Keratinocyte (primary cell): Measurements from ENCODE around the gene GABRD. TPM values are rescaled to one million over a fixed set of nuclear protein-coding genes. Genes with fewer than 3 reads are reported as not detected.

Experiments
- DNase-seq: peaks from one replicate; pipeline ENCODE4 v3.0.0-alpha.2; 2011; ENCODE audit warnings: low read depth, missing footprints, low spot score
- FAIRE-seq: peaks from 2 replicates; lab custom pipeline; 2011; peaks lifted over from hg19 to GRCh38; lab: Jason Lieb, UNC
- H2AFZ ChIP-seq: 2 replicates; pipeline ENCODE4 v1.6.0; 2012; ENCODE audit warnings: low read length, control low read depth, inconsistent platforms; ENCODE audit not compliant: control insufficient read depth
- H3K27ac ChIP-seq: 2 replicates; pipeline ENCODE4 v1.5.1; 2011; ENCODE audit warnings: low read length; ENCODE audit not compliant: control insufficient read depth, insufficient read depth
- H3K27me3 ChIP-seq: 3 replicates; pipeline ENCODE4 v1.6.0; 2011; ENCODE audit warnings: low read length; ENCODE audit not compliant: control insufficient read depth, insufficient read depth; ENCODE audit errors: extremely low read depth
- H3K36me3 ChIP-seq, 2 experiments: 2 replicates in 1 of 2; 3 replicates in 1 of 2; pipeline ENCODE4 v1.5.1; 2011; ENCODE audit warnings: low read length in 2 of 2, mild to moderate bottlenecking in 1 of 2; ENCODE audit not compliant: control insufficient read depth in 2 of 2, insufficient read depth in 2 of 2; ENCODE audit errors: extremely low read depth in 1 of 2
- H3K4me1 ChIP-seq: 3 replicates; pipeline ENCODE4 v1.5.1; 2011; ENCODE audit warnings: low read length; ENCODE audit not compliant: control insufficient read depth, insufficient read depth; ENCODE audit errors: extremely low read depth
- H3K4me2 ChIP-seq: 3 replicates; pipeline ENCODE4 v1.6.0; 2011; ENCODE audit warnings: low read depth, low read length; ENCODE audit not compliant: control insufficient read depth, insufficient read depth; ENCODE audit errors: extremely low read depth
- H3K4me3 ChIP-seq, 3 experiments: fragments of 200-600 bp in 1 of 3; sonication (generic) in 1 of 3; 2 replicates in 2 of 3; 3 replicates in 1 of 3; pipeline ENCODE4 v1.5.1; 2011 to 2016; ENCODE audit warnings: low read length in 3 of 3, mild to moderate bottlenecking in 3 of 3, control low read depth in 2 of 3, inconsistent platforms in 1 of 3, low read depth in 1 of 3, mixed read lengths in 1 of 3, mixed run types in 1 of 3, moderate library complexity in 1 of 3; ENCODE audit not compliant: control insufficient read depth in 2 of 3, insufficient read depth in 2 of 3; ENCODE audit errors: extremely low read depth in 1 of 3
- H3K79me2 ChIP-seq: 2 replicates; pipeline ENCODE4 v1.6.0; 2012; ENCODE audit warnings: low read length; ENCODE audit not compliant: control insufficient read depth, insufficient read depth
- H3K9ac ChIP-seq: 3 replicates; pipeline ENCODE4 v1.6.0; 2011; ENCODE audit warnings: low read length; ENCODE audit not compliant: control insufficient read depth, insufficient read depth; ENCODE audit errors: extremely low read depth
- H3K9me1 ChIP-seq: 3 replicates; pipeline ENCODE4 v1.6.0; 2011; ENCODE audit warnings: low read length; ENCODE audit not compliant: control insufficient read depth, insufficient read depth; ENCODE audit errors: extremely low read depth
- H3K9me3 ChIP-seq: 2 replicates; pipeline ENCODE4 v1.5.1; 2012; ENCODE audit warnings: low read depth, low read length; ENCODE audit not compliant: control insufficient read depth
- H4K20me1 ChIP-seq: 3 replicates; pipeline ENCODE4 v1.6.0; 2011; ENCODE audit warnings: low read length; ENCODE audit not compliant: control insufficient read depth, insufficient read depth; ENCODE audit errors: extremely low read depth
- EZH2 ChIP-seq: IDR thresholded peaks from one replicate; pipeline ENCODE4 v1.6.1; 2012; ENCODE audit warnings: inconsistent platforms, mild to moderate bottlenecking, low read length, moderate library complexity
- dilution Hi-C: fragments of 300-500 bp; cut with MboI; formaldehyde crosslinking; loops from one replicate; pipeline ENCODE4 v1.7.0; 2020; ENCODE audit warnings: low sequenced_read_pairs; ENCODE audit not compliant: extremely low pct_ligation_motif_present
- polyA plus RNA-seq, 5 experiments: library from polyadenylated mRNA; depleted of rRNA in 3 of 5; stranded (reverse) in 3 of 5; stranded (forward) in 1 of 5; unstranded in 1 of 5; fragments of >200 nt; gene quantifications; 1 replicate in 1 of 5; 2 replicates in 3 of 5; 3 replicates in 1 of 5; pipeline versions ENCODE4 v1.2.1 to v1.2.3, GENCODE V29; 2011 to 2012; ENCODE audit warnings: missing spikeins in 2 of 5, low read depth in 1 of 5, low replicate concordance in 1 of 5
- TF ChIP-seq, protein P1 (sequence below), 3 experiments: IDR thresholded peaks in 1 of 3; conservative IDR thresholded peaks in 1 of 3; optimal IDR thresholded peaks in 1 of 3; 2 replicates in 2 of 3; 3 replicates in 1 of 3; pipeline versions ENCODE3 to v1.5.1; 2011; ENCODE audit warnings: low read length in 3 of 3, mild to moderate bottlenecking in 3 of 3, moderate library complexity in 2 of 3, control low read depth in 1 of 3, inconsistent platforms in 1 of 3; ENCODE audit not compliant: insufficient read depth in 2 of 3; ENCODE audit errors: extremely low read depth in 1 of 3

GABRD gene
- polyA plus RNA-seq, 1 donor (not counting 4 experiments of a cell fraction or from before 2014, with no cell fraction given), result not detected

DNA sequence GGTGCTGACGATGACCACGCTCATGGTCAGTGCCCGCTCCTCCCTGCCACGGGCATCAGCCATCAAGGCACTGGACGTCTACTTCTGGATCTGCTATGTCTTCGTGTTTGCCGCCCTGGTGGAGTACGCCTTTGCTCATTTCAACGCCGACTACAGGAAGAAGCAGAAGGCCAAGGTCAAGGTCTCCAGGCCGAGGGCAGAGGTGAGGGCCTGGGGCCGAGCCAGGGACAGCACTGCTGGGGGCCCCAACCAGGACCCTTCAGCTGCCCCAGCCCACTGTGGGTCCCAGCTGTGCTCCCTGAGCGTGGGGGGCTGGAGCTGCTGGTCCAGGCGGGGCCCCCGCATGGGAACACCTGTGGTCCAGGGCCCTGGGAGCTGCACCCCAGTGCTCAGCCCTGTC lies 10.4 kb downstream of the GABRD start:
- H3K9me3 ChIP-seq, result no peaks in the 10 kb centered on the region
- H3K27me3 ChIP-seq, result peaks cover 12% of the 10 kb centered on the region
- H3K4me1 ChIP-seq, result no peaks in the 10 kb centered on the region
- no peak overlapping the region for H3K4me3 ChIP-seq
- no peak for TF ChIP-seq EZH2
- TF ChIP-seq, protein P1, sequence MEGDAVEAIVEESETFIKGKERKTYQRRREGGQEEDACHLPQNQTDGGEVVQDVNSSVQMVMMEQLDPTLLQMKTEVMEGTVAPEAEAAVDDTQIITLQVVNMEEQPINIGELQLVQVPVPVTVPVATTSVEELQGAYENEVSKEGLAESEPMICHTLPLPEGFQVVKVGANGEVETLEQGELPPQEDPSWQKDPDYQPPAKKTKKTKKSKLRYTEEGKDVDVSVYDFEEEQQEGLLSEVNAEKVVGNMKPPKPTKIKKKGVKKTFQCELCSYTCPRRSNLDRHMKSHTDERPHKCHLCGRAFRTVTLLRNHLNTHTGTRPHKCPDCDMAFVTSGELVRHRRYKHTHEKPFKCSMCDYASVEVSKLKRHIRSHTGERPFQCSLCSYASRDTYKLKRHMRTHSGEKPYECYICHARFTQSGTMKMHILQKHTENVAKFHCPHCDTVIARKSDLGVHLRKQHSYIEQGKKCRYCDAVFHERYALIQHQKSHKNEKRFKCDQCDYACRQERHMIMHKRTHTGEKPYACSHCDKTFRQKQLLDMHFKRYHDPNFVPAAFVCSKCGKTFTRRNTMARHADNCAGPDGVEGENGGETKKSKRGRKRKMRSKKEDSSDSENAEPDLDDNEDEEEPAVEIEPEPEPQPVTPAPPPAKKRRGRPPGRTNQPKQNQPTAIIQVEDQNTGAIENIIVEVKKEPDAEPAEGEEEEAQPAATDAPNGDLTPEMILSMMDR (optimal IDR thresholded peaks at IDR 0.05 in 1 of 3, IDR thresholded peaks at IDR 0.05 in 1 of 3, conservative IDR thresholded peaks at IDR 0.05 in 1 of 3; ENCODE audit: extremely low read depth in 1 of 3, insufficient read depth in 2 of 3, low read length in 3 of 3), result no peak
- no peak overlapping the region for H3K4me2 ChIP-seq
- no peak overlapping the region for H3K27ac ChIP-seq
- H3K36me3 ChIP-seq, result no peaks in the 10 kb centered on the region
- FAIRE-seq (no peak), DNase-seq (no peak)
- no peaks in the 10 kb centered on the region for H3K79me2 ChIP-seq
- dilution Hi-C loops, result no loop called here
- no peak overlapping the region for H3K9ac ChIP-seq
- H4K20me1 ChIP-seq, result peaks cover 2% of the 10 kb centered on the region
- H2AFZ ChIP-seq, result no peak overlapping the region
- no peaks in the 10 kb centered on the region for H3K9me1 ChIP-seq

GRCh38 chr1:2030076-2030871 lies 11.1 kb downstream of the GABRD start:
- Histone ChIP-seq H3K4me2 (no peak overlapping the region), H4K20me1 (peaks cover 2% of the 10 kb centered on the region), H3K9me1 (no peaks in the 10 kb centered on the region), H3K27me3 (peaks cover 10% of the 10 kb centered on the region), H3K9me3 (no peaks in the 10 kb centered on the region), H3K4me3 (no peak overlapping the region), H2AFZ (no peak overlapping the region), H3K79me2 (no peaks in the 10 kb centered on the region), H3K27ac (no peak overlapping the region), H3K9ac (no peak overlapping the region), H3K4me1 (no peaks in the 10 kb centered on the region), H3K36me3 (no peaks in the 10 kb centered on the region)
- dilution Hi-C loops, result no loop called here
- DNase-seq (no peak), FAIRE-seq (no peak)
- TF ChIP-seq, protein P1 (optimal IDR thresholded peaks at IDR 0.05 in 1 of 3, IDR thresholded peaks at IDR 0.05 in 1 of 3, conservative IDR thresholded peaks at IDR 0.05 in 1 of 3; ENCODE audit: extremely low read depth in 1 of 3, insufficient read depth in 2 of 3, low read length in 3 of 3), result no peak
- TF ChIP-seq EZH2, result no peak
